Stomach smooth muscle (tissue), 2 donors: ENCODE results near the gene TARBP1.
A peak's percentile ranks its signal among the peaks of the same experiment; 100 is the strongest.
"Not testable (repeated sequence)": the region's sequence is repeated elsewhere in the genome, so short reads cannot be mapped to it uniquely, and the experiment has no call there.

Experiments used
- H3K27ac ChIP-seq: one replicate; pipeline ENCODE4 v1.7.0; 2013; ENCODE audit warnings: mild to moderate bottlenecking, low read length, inconsistent platforms
- H3K27me3 ChIP-seq, 2 donors: one replicate each; pipeline ENCODE4 v1.7.0; 2013; ENCODE audit warnings: low read length in 2 of 2; ENCODE audit not compliant: insufficient read depth in 2 of 2, control insufficient read depth in 1 of 2
- H3K36me3 ChIP-seq, 2 donors: one replicate each; pipeline ENCODE4 v1.7.0; 2013; ENCODE audit warnings: low read length in 2 of 2; ENCODE audit not compliant: control insufficient read depth in 2 of 2, insufficient read depth in 2 of 2
- H3K4me1 ChIP-seq: one replicate; pipeline ENCODE4 v1.7.0; 2013; ENCODE audit warnings: low read length; ENCODE audit not compliant: control insufficient read depth, insufficient read depth
- H3K4me3 ChIP-seq, 2 donors: one replicate each; pipeline ENCODE4 v1.7.0; 2013; ENCODE audit warnings: low read length in 2 of 2
- H3K9ac ChIP-seq, 2 donors: one replicate each; pipeline ENCODE4 v1.7.0; 2013; ENCODE audit warnings: low read length in 2 of 2, mild to moderate bottlenecking in 1 of 2
- H3K9me3 ChIP-seq, 2 donors: one replicate each; pipeline ENCODE4 v1.7.0; 2013; ENCODE audit warnings: low read length in 2 of 2; ENCODE audit not compliant: control insufficient read depth in 2 of 2
- donor health status: healthy.
- donor health status: Pancreatic carcinoma.

Gene TARBP1

GRCh38 chr1:234395297-234395696 lies 83.7 kb downstream of the TARBP1 start:
- H3K9me3 ChIP-seq, result no peaks in the 10 kb centered on the region
- peaks cover 0 to 16% of the 10 kb centered on the region in 2 donors for H3K36me3 ChIP-seq
- no peak overlapping the region for H3K9ac ChIP-seq
- no peak overlapping the region for H3K27ac ChIP-seq
- H3K4me1 ChIP-seq, result no peaks in the 10 kb centered on the region
- no peak overlapping the region for H3K4me3 ChIP-seq
- no peaks in the 10 kb centered on the region for H3K27me3 ChIP-seq

- no peak overlapping the region for H3K9ac ChIP-seq
- no peak overlapping the region for H3K27ac ChIP-seq
- peaks cover 0 to 16% of the 10 kb centered on the region in 2 donors for H3K36me3 ChIP-seq
- H3K4me3 ChIP-seq, result no peak overlapping the region
- H3K4me1 ChIP-seq, result no peaks in the 10 kb centered on the region
- H3K27me3 ChIP-seq, result no peaks in the 10 kb centered on the region
- H3K9me3 ChIP-seq, result no peaks in the 10 kb centered on the region
Observed at GRCh38 chr1:234393190-234393589, 85.8 kb downstream of the TARBP1 start.

GRCh38 chr1:234388094-234388493 lies 90.9 kb downstream of the TARBP1 start:
- Histone ChIP-seq H3K27ac (no peak overlapping the region), H3K27me3 (no peaks in the 10 kb centered on the region), H3K4me1 (no peaks in the 10 kb centered on the region), H3K9me3 (no peaks in the 10 kb centered on the region), H3K9ac (no peak overlapping the region), H3K36me3 (peaks cover 0 to 10% of the 10 kb centered on the region in 2 donors), H3K4me3 (no peak overlapping the region)

GRCh38 chr1:234386122-234386521 lies 92.9 kb downstream of the TARBP1 start:
- peaks cover 0 to 10% of the 10 kb centered on the region in 2 donors for H3K36me3 ChIP-seq
- no peak overlapping the region for H3K4me3 ChIP-seq
- H3K27ac ChIP-seq, result no peak overlapping the region
- H3K9me3 ChIP-seq, result no peaks in the 10 kb centered on the region
- no peaks in the 10 kb centered on the region for H3K27me3 ChIP-seq
- no peaks in the 10 kb centered on the region for H3K4me1 ChIP-seq
- H3K9ac ChIP-seq, result no peak overlapping the region

- no peak overlapping the region for H3K4me3 ChIP-seq
- H3K27ac ChIP-seq, result no peak overlapping the region
- peaks cover 3 to 20% of the 10 kb centered on the region in 2 donors for H3K36me3 ChIP-seq
- no peaks in the 10 kb centered on the region for H3K27me3 ChIP-seq
- H3K9me3 ChIP-seq, result no peaks in the 10 kb centered on the region
- no peaks in the 10 kb centered on the region for H3K4me1 ChIP-seq
- no peak overlapping the region for H3K9ac ChIP-seq
Observed at GRCh38 chr1:234381699-234382555, 97.1 kb downstream of the TARBP1 start.

GRCh38 chr1:234379591-234380109 lies 99.3 kb downstream of the TARBP1 start:
- H3K27ac ChIP-seq, H3K9me3 ChIP-seq, H3K27me3 ChIP-seq, H3K4me1 ChIP-seq, H3K9ac ChIP-seq, H3K4me3 ChIP-seq: not testable (repeated sequence)
- peaks cover 13 to 28% of the 10 kb centered on the region in 2 donors for H3K36me3 ChIP-seq

GRCh38 chr1:234375672-234376071 lies 103.3 kb downstream of the TARBP1 start:
- Histone ChIP-seq H3K4me3 (no peak overlapping the region), H3K27ac (no peak overlapping the region), H3K4me1 (peaks cover 4% of the 10 kb centered on the region), H3K27me3 (no peaks in the 10 kb centered on the region), H3K9ac (no peak overlapping the region), H3K9me3 (no peaks in the 10 kb centered on the region), H3K36me3 (peaks cover 13 to 27% of the 10 kb centered on the region in 2 donors)

GRCh38 chr1:234373959-234374254 lies 105.1 kb downstream of the TARBP1 start:
- H3K4me1 ChIP-seq, result peaks cover 4% of the 10 kb centered on the region

GRCh38 chr1:234373064-234373958 lies 105.7 kb downstream of the TARBP1 start, which contains the start of gene COA6:
COA6 (plus strand) TSS chr1:234373456; CDS start chr1:234373467, 11 bp downstream.
- H3K4me3 ChIP-seq, result peak within 1 kb of the TSS; percentile 94 to 99
- H3K4me1 ChIP-seq, result peaks cover 4% of the 10 kb centered on the region
- H3K36me3 ChIP-seq, result peaks cover 13 to 19% of the 10 kb centered on the region in 2 donors
- peak within 1 kb of the TSS; percentile 98 for H3K27ac ChIP-seq
- no peaks in the 10 kb centered on the region for H3K9me3 ChIP-seq
- no peaks in the 10 kb centered on the region for H3K27me3 ChIP-seq
- H3K9ac ChIP-seq, result peak within 1 kb of the TSS; percentile 98

More at GRCh38 chr1:234373959-234374254, 105.1 kb downstream of the TARBP1 start:
- Histone ChIP-seq H3K4me3 (peak overlapping the region; percentile 94 to 99), H3K9ac (peak overlapping the region; percentile 98), H3K9me3 (no peaks in the 10 kb centered on the region), H3K27ac (peak overlapping the region; percentile 98), H3K36me3 (peaks cover 13 to 19% of the 10 kb centered on the region in 2 donors), H3K27me3 (no peaks in the 10 kb centered on the region)

- Histone ChIP-seq H3K27me3 (no peaks in the 10 kb centered on the region), H3K27ac (no peak overlapping the region), H3K36me3 (peaks cover 10 to 13% of the 10 kb centered on the region in 2 donors), H3K9ac (peak overlapping the region; percentile 98), H3K4me1 (peaks cover 4% of the 10 kb centered on the region), H3K9me3 (no peaks in the 10 kb centered on the region), H3K4me3 (peak overlapping the region; percentile 94 to 99)
Observed at GRCh38 chr1:234372011-234372757, 106.8 kb downstream of the TARBP1 start.
